Amniotic stem cell (primary cell): ENCODE data around the gene COL8A1.
A peak's percentile ranks its signal among the peaks of the same experiment; 100 is the strongest.
"Not testable (repeated sequence)": the region's sequence is repeated elsewhere in the genome, so short reads cannot be mapped to it uniquely, and the experiment has no call there.

Experiments used
- DNase-seq: peaks from one replicate; lab custom pipeline; 2025; lab: John Stamatoyannopoulos, UW

COL8A1 gene

GRCh38 chr3:99805160-99805559 lies 166.8 kb downstream of the COL8A1 start:
- DNase-seq = no peak

GRCh38 chr3:99808163-99808794 lies 169.9 kb downstream of the COL8A1 start:
- peak; percentile 9 for DNase-seq

DNA sequence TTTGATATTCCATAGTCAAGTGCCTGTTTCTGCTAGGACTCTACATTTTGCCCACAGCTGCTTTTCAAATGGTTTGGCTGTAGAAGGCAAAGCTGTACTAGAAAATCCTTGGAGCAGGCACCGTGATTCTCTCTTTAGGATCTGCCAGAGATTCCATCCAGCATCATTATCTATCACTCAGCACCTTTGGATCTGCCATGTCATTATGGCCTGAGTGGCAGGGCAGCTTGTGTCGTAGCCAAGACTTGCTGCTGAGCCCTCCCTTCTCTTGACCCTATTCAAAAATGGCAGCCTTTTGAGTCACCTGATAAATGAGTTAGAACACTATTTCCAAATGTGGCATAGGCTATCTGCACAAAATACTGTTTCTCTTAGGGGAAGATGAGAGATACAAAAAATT lies 171.2 kb downstream of the COL8A1 start:
- DNase-seq = no peak

GRCh38 chr3:99810403-99810802 lies 172.0 kb downstream of the COL8A1 start:
- DNase-seq = no peak

DNA sequence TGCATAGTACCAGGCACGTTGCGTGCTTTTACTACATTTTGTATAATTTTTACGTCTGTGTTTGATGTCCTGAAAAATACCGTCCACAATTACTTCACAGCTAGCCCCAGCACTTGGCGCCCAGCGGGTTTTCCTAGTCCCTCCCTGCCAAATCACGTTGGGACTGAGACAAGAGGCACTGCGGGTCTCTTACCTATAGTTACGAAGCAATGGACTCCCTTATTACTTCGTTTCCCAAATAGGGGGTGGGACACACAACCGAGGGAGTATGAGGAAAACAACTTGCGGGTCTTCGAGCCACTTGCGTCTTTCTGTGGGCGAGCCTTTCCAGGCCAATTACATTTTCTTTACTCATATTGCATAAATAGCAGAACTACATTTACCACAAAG lies 178.6 kb downstream of the COL8A1 start:
- DNase-seq = no peak

GRCh38 chr3:99817437-99818240 lies 179.2 kb downstream of the COL8A1 start, which contains the start of gene CMSS1:
Gene CMSS1, plus strand, starts transcription at chr3:99817862.
- DNase-seq = peak; percentile 78

- no peak for DNase-seq
Measured at GRCh38 chr3:99818818-99819217, 180.4 kb downstream of the COL8A1 start.

GRCh38 chr3:99823723-99824711 lies 185.6 kb downstream of the COL8A1 start:
- no peak for DNase-seq

GRCh38 chr3:99825004-99825640 lies 186.7 kb downstream of the COL8A1 start:
- no peak for DNase-seq

DNA sequence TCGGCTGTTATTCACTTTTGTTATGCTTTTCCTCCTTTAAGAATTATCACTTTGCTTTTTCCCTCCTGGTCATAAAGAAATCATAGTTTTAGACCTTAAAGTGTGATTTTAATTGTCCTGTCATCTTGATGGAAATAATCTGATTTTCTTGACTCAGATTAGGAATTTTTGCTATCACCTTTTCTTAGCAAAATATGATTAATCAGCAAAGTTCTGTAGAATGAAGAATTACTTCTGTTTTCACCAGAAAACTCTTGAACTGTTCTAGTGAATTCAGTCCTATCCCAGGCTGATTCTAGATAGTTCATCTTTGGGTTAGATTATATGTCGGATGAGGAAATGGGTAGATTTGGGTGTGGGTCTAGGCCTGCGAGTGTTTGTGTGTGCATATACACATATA lies 191.4 kb downstream of the COL8A1 start:
- no peak for DNase-seq

DNA sequence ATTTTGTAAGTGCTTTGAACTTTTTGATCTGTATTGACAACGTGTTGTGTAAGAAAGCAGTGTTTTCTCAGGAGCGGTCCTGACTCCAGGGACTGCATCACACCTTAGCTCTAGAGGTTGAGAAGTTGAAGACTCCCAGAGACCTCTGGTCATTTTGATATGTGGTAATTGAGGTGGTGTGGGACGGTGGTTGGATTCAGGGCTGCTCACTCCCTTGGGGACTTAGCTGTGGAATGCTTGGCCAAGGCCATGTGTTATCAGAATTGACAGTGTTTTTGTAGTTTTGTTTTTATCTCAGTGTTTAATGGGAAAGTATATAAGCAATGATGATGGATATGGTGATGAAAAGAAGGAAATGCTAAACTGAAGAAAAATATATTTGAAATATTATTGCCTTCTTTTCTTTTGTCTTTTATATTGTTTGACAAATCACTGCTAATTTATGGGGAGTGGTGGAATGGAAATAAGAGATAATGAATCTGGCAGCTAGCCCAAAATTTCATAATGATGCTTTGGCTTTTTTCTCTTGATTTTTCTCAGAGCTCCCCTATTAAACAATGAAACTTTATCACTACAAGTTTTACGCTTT lies 195.3 kb downstream of the COL8A1 start:
- DNase-seq = no peak

GRCh38 chr3:99834211-99834957 lies 196.0 kb downstream of the COL8A1 start:
- DNase-seq = no peak

GRCh38 chr3:99836681-99837080 lies 198.3 kb downstream of the COL8A1 start:
- DNase-seq = no peak

- DNase-seq = no peak
Measured at GRCh38 chr3:99837715-99838114, 199.3 kb downstream of the COL8A1 start.

DNA sequence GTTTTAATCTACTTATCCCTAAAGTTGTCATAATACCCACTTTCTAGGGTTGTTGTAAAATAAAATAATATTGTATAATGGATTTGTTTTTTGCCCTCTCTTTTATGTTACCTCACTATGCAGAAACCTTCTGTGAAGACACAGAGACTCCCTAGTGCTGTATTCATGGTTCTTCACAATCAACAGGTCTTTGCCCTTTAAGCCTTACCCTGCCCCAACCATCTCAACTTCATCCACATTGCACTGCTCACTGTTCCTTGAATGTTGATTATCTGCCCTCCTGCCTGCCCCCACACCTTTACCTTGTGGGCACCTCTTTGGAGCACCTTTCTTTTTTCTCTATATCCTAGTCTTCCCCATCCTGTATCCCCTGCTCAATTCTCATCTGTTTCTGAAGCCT lies 200.4 kb downstream of the COL8A1 start:
- no peak for DNase-seq

DNA sequence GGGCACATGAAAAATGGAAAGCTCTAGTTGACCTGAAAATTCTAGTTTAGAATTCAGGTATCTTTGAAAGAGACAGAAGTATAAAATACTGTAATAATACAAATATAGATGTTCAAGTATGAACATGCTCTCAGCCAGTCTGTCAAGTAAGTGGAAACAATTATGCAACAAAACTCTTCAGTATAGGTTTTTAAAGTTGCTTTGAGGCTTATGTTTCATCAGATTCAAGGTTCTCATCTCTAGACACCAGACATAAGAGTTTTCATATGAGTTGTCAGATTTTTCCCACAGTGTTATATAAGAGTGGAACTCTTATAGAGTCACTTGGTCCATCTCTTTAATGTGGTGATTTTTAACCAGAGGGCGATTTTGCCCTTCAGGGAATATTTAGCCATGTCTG lies 201.2 kb downstream of the COL8A1 start:
- no peak for DNase-seq

DNA sequence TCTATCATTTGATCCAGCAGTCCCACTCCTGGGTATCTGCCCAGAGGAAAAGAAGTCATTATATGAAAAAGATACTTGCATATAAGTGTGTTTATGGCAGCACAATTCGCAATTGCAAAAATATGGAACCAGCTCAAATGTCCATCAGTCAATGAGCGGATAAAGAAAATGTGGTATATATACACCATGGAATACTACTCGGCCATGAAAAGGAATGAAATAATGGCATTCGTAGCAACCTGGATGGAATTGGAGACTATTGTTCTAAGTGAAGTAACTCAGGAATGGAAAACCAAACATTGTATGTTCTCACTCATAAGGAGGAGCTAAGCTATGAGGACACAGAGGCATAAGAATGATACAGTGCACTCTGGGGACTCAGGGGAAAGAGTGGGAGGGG lies 203.6 kb downstream of the COL8A1 start:
- DNase-seq = not testable (repeated sequence)

DNA sequence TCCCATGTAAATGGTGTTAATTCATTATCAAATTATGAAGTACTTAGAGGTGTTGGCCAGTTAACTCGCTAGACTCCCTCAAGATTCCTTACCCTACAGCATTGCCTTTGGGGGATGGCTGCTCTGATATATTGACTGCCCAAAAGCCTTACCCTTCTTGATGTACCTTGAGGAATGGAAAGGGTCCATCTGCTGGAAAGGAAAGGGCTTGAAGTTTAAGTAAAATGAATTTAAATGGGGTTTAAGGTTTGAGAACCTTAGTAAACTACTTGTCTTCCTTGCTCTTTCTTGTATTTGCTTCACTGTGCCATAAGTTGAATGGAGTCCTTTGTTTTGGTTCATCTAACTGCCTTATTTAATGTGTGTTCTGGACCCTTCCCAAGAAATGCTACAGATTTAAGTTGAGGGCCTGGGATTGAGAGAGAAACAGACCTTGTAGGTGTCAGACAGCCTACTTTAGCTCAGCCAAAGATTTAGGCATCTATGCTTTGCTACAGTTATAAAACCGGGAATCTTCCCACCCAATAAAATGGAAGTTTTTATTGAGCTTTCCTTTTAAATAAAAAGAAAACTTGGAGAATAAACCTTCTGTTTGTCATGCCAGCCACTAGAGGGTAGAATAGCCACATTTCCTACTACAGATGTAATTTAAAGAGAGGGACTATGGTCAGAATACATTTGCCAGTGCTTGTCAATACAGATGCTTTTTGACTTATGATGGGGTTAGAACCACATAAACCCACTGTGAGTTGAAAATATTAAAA lies 204.6 kb downstream of the COL8A1 start:
- DNase-seq = no peak

DNA sequence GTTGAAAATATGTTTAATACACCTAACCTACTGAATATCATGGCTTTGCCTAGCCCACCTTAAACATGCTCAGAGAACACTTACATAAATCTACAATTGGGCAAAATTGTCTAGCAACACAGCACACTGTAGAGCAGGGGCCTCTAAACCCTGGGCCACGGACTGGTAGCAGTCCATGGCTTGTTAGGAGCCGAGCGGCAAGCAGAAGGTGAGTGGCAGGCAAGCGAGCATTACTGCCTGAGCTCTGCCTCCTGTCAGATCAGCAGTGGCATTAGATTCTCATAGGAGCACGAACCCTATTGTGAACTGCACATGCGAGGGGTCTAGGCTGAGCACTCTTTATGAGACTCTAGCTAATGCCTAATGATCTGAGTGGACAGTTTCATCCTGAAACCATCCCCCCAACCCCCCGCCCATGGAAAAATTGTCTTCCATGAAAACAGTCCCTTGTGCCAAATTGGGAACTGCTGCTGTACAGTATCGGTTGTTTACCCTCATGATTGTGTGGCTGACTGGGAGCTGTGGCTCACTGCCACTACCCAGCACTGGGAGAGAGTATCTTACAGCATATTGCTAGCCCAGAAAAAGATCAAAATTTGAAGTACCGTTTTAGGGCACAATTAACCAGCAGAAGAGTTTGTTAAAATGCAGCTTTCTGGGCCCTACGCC lies 205.3 kb downstream of the COL8A1 start:
- no peak for DNase-seq
